Measurements from ENCODE around the gene C1QL1.

C1QL1 gene

GRCh38 chr17:44933824-44934744, 34.0 kb downstream of the C1QL1 start:
- no peak for DNase-seq (ENCODE audit: low spot score)
- TF ChIP-seq, protein P1, sequence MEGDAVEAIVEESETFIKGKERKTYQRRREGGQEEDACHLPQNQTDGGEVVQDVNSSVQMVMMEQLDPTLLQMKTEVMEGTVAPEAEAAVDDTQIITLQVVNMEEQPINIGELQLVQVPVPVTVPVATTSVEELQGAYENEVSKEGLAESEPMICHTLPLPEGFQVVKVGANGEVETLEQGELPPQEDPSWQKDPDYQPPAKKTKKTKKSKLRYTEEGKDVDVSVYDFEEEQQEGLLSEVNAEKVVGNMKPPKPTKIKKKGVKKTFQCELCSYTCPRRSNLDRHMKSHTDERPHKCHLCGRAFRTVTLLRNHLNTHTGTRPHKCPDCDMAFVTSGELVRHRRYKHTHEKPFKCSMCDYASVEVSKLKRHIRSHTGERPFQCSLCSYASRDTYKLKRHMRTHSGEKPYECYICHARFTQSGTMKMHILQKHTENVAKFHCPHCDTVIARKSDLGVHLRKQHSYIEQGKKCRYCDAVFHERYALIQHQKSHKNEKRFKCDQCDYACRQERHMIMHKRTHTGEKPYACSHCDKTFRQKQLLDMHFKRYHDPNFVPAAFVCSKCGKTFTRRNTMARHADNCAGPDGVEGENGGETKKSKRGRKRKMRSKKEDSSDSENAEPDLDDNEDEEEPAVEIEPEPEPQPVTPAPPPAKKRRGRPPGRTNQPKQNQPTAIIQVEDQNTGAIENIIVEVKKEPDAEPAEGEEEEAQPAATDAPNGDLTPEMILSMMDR (IDR thresholded peaks at IDR 0.05; ENCODE audit: borderline replicate concordance, control extremely low read depth, extremely low read depth, insufficient read depth, missing control alignments) = no peak
- in situ Hi-C loops (cut with MboI; ENCODE audit: low sequenced_read_pairs, unreplicated experiment) = no loop called here

GRCh38 chr17:44932787-44933097, 35.4 kb downstream of the C1QL1 start:
- no peak for DNase-seq (ENCODE audit: low spot score)
- in situ Hi-C loops (cut with MboI; ENCODE audit: low sequenced_read_pairs, unreplicated experiment) = no loop called here
- TF ChIP-seq, protein P1 (IDR thresholded peaks at IDR 0.05; ENCODE audit: borderline replicate concordance, control extremely low read depth, extremely low read depth, insufficient read depth, missing control alignments) = no peak

DNA sequence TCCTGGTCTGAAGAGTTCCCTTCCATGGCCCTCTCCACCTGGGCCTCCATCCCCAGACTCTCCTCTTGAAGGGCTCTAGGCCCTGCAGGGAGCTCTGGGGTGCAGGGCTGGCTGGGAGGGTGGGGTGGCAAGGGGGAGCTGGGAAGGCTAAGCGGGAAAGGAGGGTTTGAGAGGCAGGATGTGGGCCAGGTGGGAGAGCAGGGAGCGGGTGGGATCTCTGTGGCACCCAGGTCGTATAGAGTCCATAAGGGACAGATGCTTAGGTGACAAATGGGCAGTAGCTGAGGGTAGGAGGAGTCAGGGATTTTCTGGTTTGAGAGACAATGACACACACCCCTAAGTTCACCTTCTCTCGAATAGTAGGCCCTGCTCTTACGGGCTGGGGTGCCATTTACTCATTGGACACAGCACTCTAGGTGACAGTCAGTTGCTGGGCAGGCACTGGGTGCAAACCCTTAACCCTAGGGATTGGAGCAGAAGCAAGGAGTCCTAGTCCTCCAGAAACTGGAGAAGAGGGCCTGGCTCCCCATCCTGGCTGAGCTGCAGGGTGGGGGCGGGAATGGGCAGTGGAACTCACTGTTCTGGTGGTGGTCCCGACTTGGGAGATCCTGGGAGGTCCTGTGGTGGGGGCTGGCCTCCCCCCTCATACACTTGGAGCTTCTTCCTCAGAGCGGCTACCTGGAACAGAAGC, 35.9 kb downstream of the C1QL1 start:
- TF ChIP-seq, protein P1 (IDR thresholded peaks at IDR 0.05; ENCODE audit: borderline replicate concordance, control extremely low read depth, extremely low read depth, insufficient read depth, missing control alignments) = no peak
- DNase-seq (ENCODE audit: low spot score) = no peak
- in situ Hi-C loops (cut with MboI; ENCODE audit: low sequenced_read_pairs, unreplicated experiment) = no loop called here

GRCh38 chr17:44931376-44931775, 36.7 kb downstream of the C1QL1 start:
- in situ Hi-C loops (cut with MboI; ENCODE audit: low sequenced_read_pairs, unreplicated experiment) = no loop called here
- TF ChIP-seq, protein P1 (IDR thresholded peaks at IDR 0.05; ENCODE audit: borderline replicate concordance, control extremely low read depth, extremely low read depth, insufficient read depth, missing control alignments) = no peak
- no peak for DNase-seq (ENCODE audit: low spot score)

DNA sequence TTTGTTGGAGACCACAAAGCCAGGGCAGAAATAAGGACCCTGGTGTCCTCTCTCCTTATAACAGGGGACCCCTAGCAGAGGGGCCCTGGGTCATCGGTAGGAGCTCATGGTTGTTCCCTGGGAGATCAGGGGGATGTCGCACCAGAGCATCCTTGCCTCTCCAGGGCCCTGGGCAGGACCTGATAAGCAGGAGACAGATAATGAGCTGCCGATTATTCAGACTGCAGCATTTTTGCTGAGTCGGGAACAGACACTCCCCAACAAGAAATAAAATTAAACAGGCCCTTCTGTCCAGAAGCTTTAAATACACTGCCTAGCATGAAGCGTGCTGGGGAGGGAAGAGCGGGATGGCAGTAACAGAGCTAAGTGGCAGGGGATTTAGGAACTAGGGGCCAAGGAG, 37.4 kb downstream of the C1QL1 start:
- DNase-seq (ENCODE audit: low spot score) = no peak
- TF ChIP-seq, protein P1 (IDR thresholded peaks at IDR 0.05; ENCODE audit: borderline replicate concordance, control extremely low read depth, extremely low read depth, insufficient read depth, missing control alignments) = no peak
- in situ Hi-C loops (cut with MboI; ENCODE audit: low sequenced_read_pairs, unreplicated experiment) = no loop called here

GRCh38 chr17:44928950-44929720, 39.0 kb downstream of the C1QL1 start:
- in situ Hi-C loops (cut with MboI; ENCODE audit: low sequenced_read_pairs, unreplicated experiment) = loop anchor here (10.0 kb wide), 1 partner anchor 96 kb away; no protein-coding TSS in a partner anchor
- TF ChIP-seq, protein P1 (IDR thresholded peaks at IDR 0.05; ENCODE audit: borderline replicate concordance, control extremely low read depth, extremely low read depth, insufficient read depth, missing control alignments) = no peak
- DNase-seq (ENCODE audit: low spot score) = no peak
